Activated CD8-positive, alpha-beta T cell treated with anti-CD3 and anti-CD28 coated beads for 36 hours (primary cell): ENCODE data around the gene HCK. TPM values are rescaled to one million over a fixed set of nuclear protein-coding genes. Genes with fewer than 3 reads are reported as not detected.
A peak's percentile ranks its signal among the peaks of the same experiment; 100 is the strongest.

Experiments used
- ATAC-seq: fragments of 200-7000 bp; cut with Tn5 transposase; one replicate; pipeline ENCODE4 v1.10.0; 2021; ENCODE audit warnings: mild to moderate bottlenecking, moderate library complexity
- CTCF ChIA-PET: fragments of 350-600 bp; sonication (Branson Sonifier 250); formaldehyde crosslinking; loops from one replicate; lab custom pipeline; 2021; ENCODE audit warnings: antibody characterized with exemption; lab: Charles Lee
- POLR2A ChIA-PET: fragments of 350-600 bp; sonication (Branson Sonifier 250); formaldehyde crosslinking; loops from one replicate; lab custom pipeline; 2021; ENCODE audit warnings: antibody characterized with exemption; lab: Charles Lee
- DNase-seq: peaks from one replicate; pipeline ENCODE4 v3.0.0-alpha.2; 2020
- H3K27ac Mint-ChIP-seq: one replicate; pipeline ENCODE4 v1.8.0; 2021; ENCODE audit warnings: mild to moderate bottlenecking, mixed read lengths
- H3K27me3 Mint-ChIP-seq: one replicate; pipeline ENCODE4 v1.8.0; 2021; ENCODE audit warnings: mixed read lengths
- H3K36me3 Mint-ChIP-seq: one replicate; pipeline ENCODE4 v1.8.0; 2021; ENCODE audit warnings: low read depth, mixed read lengths
- H3K4me1 Mint-ChIP-seq: one replicate; pipeline ENCODE4 v1.8.0; 2021; ENCODE audit warnings: low read depth, mixed read lengths
- H3K4me3 Mint-ChIP-seq: one replicate; pipeline ENCODE4 v1.8.0; 2021; ENCODE audit warnings: mild to moderate bottlenecking, moderate library complexity, mixed read lengths
- H3K9me3 Mint-ChIP-seq: one replicate; pipeline ENCODE4 v1.8.0; 2021; ENCODE audit warnings: mixed read lengths
- CTCF ChIP-seq: fragments of 200-600 bp; IDR thresholded peaks from one replicate; pipeline ENCODE4 v1.8.0; 2022; ENCODE audit warnings: antibody characterized with exemption, mild to moderate bottlenecking
- intact Hi-C: fragments of 100-400 bp; cut with micrococcal nuclease; formaldehyde crosslinking; loops from one replicate; pipeline ENCODE4 v1.10.0; 2022
- total RNA-seq, 2 experiments: library from RNA; stranded (reverse); gene quantifications; one replicate each; pipeline ENCODE4 v1.2.3, GENCODE V29; 2021

HCK gene
- total RNA-seq, 2 experiments from 2014 or later = not detected

GRCh38 chr20:32139947-32140346 is 87.9 kb downstream of the HCK start:
- H3K27me3 Mint-ChIP-seq = no peaks in the 10 kb centered on the region
- intact Hi-C loops = no loop called here
- ChIA-PET CTCF (no interaction called here), POLR2A (interaction anchor here (1.2 kb wide), 1 partner anchor 11 kb away, joined by 3 read pairs; no protein-coding TSS in a partner anchor)
- TF ChIP-seq CTCF = no peak
- no peaks in the 10 kb centered on the region for H3K9me3 Mint-ChIP-seq
- H3K27ac Mint-ChIP-seq = no peak overlapping the region
- H3K4me3 Mint-ChIP-seq = no peak overlapping the region
- ATAC-seq (no peak), DNase-seq (no peak)
- no peaks in the 10 kb centered on the region for H3K4me1 Mint-ChIP-seq
- H3K36me3 Mint-ChIP-seq = peaks cover 52% of the 10 kb centered on the region

GRCh38 chr20:32140603-32141002 is 88.6 kb downstream of the HCK start:
- intact Hi-C loops = no loop called here
- no peaks in the 10 kb centered on the region for H3K27me3 Mint-ChIP-seq
- ChIA-PET POLR2A (interaction anchor here (1.2 kb wide), 1 partner anchor 12 kb away, joined by 3 read pairs; no protein-coding TSS in a partner anchor), CTCF (no interaction called here)
- ATAC-seq = no peak
- H3K36me3 Mint-ChIP-seq = peaks cover 58% of the 10 kb centered on the region
- no peak overlapping the region for H3K27ac Mint-ChIP-seq
- no peak for TF ChIP-seq CTCF
- no peak overlapping the region for H3K4me3 Mint-ChIP-seq
- no peaks in the 10 kb centered on the region for H3K9me3 Mint-ChIP-seq
- no peaks in the 10 kb centered on the region for H3K4me1 Mint-ChIP-seq
- no peak for DNase-seq

GRCh38 chr20:32141465-32141980 is 89.5 kb downstream of the HCK start:
- no peaks in the 10 kb centered on the region for H3K9me3 Mint-ChIP-seq
- H3K4me1 Mint-ChIP-seq = no peaks in the 10 kb centered on the region
- ChIA-PET CTCF (no interaction called here), POLR2A (no interaction called here)
- H3K4me3 Mint-ChIP-seq = no peak overlapping the region
- TF ChIP-seq CTCF = no peak
- H3K27ac Mint-ChIP-seq = no peak overlapping the region
- intact Hi-C loops = no loop called here
- DNase-seq (no peak), ATAC-seq (no peak)
- peaks cover 66% of the 10 kb centered on the region for H3K36me3 Mint-ChIP-seq
- no peaks in the 10 kb centered on the region for H3K27me3 Mint-ChIP-seq

- Mint-ChIP-seq H3K9me3 (no peaks in the 10 kb centered on the region), H3K27me3 (no peaks in the 10 kb centered on the region), H3K4me3 (no peak overlapping the region), H3K27ac (peak overlapping the region; percentile 10), H3K4me1 (no peaks in the 10 kb centered on the region), H3K36me3 (peaks cover 66% of the 10 kb centered on the region)
- ATAC-seq = no peak
- POLR2A ChIA-PET = interaction anchor here (0.6 kb wide), 1 partner anchor 10 kb away, joined by 4 read pairs; no protein-coding TSS in a partner anchor
- CTCF ChIA-PET = no interaction called here
- intact Hi-C loops = no loop called here
- no peak for TF ChIP-seq CTCF
- DNase-seq = no peak
Measured at GRCh38 chr20:32142088-32142487, 90.0 kb downstream of the HCK start.

GRCh38 chr20:32142991-32143390 is 90.9 kb downstream of the HCK start:
- ChIA-PET POLR2A (interaction anchor here (0.6 to 1.2 kb wide), 2 partner anchors 10 to 17 kb away, joined by 3 to 4 read pairs; no protein-coding TSS in a partner anchor), CTCF (no interaction called here)

More at GRCh38 chr20:32142991-32143390, 90.9 kb downstream of the HCK start:
- no peak overlapping the region for H3K4me3 Mint-ChIP-seq
- no peaks in the 10 kb centered on the region for H3K4me1 Mint-ChIP-seq
- H3K36me3 Mint-ChIP-seq = peaks cover 62% of the 10 kb centered on the region
- no peak for TF ChIP-seq CTCF
- no peak overlapping the region for H3K27ac Mint-ChIP-seq
- intact Hi-C loops = no loop called here
- no peak for DNase-seq
- no peaks in the 10 kb centered on the region for H3K9me3 Mint-ChIP-seq
- no peaks in the 10 kb centered on the region for H3K27me3 Mint-ChIP-seq
- ATAC-seq = no peak
